ENCODE results near the gene MAST3. TPM values are rescaled to one million over a fixed set of nuclear protein-coding genes. Genes with fewer than 3 reads are reported as not detected.

MAST3 gene
- total and polyA plus RNA-seq, 2 of the 13 experiments (the other 11 are each of a cell fraction or from before 2014, with no cell fraction given) = 4.1 to 4.6 TPM

DNA sequence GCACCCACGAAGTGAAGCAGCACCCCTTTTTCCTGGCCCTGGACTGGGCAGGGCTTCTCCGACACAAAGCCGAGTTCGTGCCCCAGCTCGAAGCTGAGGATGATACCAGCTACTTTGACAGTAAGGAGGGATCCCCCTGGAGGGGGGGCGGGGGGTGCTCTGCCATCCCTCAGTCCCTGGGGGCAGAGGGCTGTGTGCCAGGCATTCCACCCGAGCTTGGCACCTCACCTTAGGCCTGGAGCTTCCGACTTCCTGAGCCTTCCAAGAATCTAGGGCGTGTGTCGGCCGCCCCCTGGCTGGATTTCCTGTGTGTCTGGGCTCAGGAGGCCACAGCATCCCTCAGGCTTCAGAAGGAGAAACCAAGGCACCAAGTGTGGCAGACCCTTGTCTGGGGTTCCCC is 39.7 kb downstream of the MAST3 start:
- H3K36me3 ChIP-seq (replicated peaks in 1 of 2; ENCODE audit: control insufficient read depth in 1 of 2, insufficient read depth in 2 of 2, low read length in 2 of 2) = peaks cover 10 to 33% of the 10 kb centered on the region in 2 experiments
- H2AFZ ChIP-seq (ENCODE audit: low read length) = no peak overlapping the region
- in situ Hi-C loops (cut with HindIII; ENCODE audit: extremely low pct_ligation_motif_present, low pct_unique_long_range_greater_than_20kb) = no loop called here
- intact Hi-C loops (cut with micrococcal nuclease; ENCODE audit: unreplicated experiment) = no loop called here
- FAIRE-seq (no peak), DNase-seq (ENCODE audit: low spot score) (no peak), ATAC-seq (no peak)
- 96% methylated on average over 9 of the region's 11 CpGs for WGBS (ENCODE audit: low lambda C conversion rate)
- peaks cover 4% of the 10 kb centered on the region for H3K79me2 ChIP-seq (ENCODE audit: insufficient read depth, low read length)
- no peaks in the 10 kb centered on the region for H3K27me3 ChIP-seq (ENCODE audit: control insufficient read depth in 1 of 2, insufficient read depth in 2 of 2, low read length in 2 of 2)
- H3K9ac ChIP-seq (ENCODE audit: insufficient read depth, low read depth, low read length) = peak overlapping the region; percentile 44; the same call in 1 of the 2 replicates
- no peaks in the 10 kb centered on the region for H3K9me3 ChIP-seq (ENCODE audit: low read length)
- peak overlapping the region; percentile 92 for H3K27ac ChIP-seq (ENCODE audit: extremely low read length, insufficient read depth, low read length)
- no TSS peak for BruUV-seq (replicated peaks)
- H3K4me1 ChIP-seq (ENCODE audit: insufficient read depth, low read length) = peaks cover 38% of the 10 kb centered on the region
- ChIA-PET CTCF (ENCODE audit: low intra/inter-chr PET ratio, low total read pairs) (no interaction called here), POLR2A (interaction anchor here (1.7 kb wide), 1 partner anchor 15 kb away, joined by 7 read pairs; the partner anchor contains the start of gene PIK3R2)
- H4K20me1 ChIP-seq (ENCODE audit: insufficient read depth, low read length) = no peaks in the 10 kb centered on the region
- H3K4me2 ChIP-seq (ENCODE audit: low read depth, low read length) = no peak overlapping the region
- H3K4me3 ChIP-seq (replicated peaks in 1 of 3; ENCODE audit: insufficient read depth in 1 of 3, low read depth in 2 of 3, low read length in 3 of 3) = no peak overlapping the region
- TF ChIP-seq, protein P1, sequence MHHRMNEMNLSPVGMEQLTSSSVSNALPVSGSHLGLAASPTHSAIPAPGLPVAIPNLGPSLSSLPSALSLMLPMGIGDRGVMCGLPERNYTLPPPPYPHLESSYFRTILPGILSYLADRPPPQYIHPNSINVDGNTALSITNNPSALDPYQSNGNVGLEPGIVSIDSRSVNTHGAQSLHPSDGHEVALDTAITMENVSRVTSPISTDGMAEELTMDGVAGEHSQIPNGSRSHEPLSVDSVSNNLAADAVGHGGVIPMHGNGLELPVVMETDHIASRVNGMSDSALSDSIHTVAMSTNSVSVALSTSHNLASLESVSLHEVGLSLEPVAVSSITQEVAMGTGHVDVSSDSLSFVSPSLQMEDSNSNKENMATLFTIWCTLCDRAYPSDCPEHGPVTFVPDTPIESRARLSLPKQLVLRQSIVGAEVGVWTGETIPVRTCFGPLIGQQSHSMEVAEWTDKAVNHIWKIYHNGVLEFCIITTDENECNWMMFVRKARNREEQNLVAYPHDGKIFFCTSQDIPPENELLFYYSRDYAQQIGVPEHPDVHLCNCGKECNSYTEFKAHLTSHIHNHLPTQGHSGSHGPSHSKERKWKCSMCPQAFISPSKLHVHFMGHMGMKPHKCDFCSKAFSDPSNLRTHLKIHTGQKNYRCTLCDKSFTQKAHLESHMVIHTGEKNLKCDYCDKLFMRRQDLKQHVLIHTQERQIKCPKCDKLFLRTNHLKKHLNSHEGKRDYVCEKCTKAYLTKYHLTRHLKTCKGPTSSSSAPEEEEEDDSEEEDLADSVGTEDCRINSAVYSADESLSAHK (CRISPR knock-in tag; IDR thresholded peaks at IDR 0.05; ENCODE audit: borderline replicate concordance) = no peak
- TF ChIP-seq, protein P2, sequence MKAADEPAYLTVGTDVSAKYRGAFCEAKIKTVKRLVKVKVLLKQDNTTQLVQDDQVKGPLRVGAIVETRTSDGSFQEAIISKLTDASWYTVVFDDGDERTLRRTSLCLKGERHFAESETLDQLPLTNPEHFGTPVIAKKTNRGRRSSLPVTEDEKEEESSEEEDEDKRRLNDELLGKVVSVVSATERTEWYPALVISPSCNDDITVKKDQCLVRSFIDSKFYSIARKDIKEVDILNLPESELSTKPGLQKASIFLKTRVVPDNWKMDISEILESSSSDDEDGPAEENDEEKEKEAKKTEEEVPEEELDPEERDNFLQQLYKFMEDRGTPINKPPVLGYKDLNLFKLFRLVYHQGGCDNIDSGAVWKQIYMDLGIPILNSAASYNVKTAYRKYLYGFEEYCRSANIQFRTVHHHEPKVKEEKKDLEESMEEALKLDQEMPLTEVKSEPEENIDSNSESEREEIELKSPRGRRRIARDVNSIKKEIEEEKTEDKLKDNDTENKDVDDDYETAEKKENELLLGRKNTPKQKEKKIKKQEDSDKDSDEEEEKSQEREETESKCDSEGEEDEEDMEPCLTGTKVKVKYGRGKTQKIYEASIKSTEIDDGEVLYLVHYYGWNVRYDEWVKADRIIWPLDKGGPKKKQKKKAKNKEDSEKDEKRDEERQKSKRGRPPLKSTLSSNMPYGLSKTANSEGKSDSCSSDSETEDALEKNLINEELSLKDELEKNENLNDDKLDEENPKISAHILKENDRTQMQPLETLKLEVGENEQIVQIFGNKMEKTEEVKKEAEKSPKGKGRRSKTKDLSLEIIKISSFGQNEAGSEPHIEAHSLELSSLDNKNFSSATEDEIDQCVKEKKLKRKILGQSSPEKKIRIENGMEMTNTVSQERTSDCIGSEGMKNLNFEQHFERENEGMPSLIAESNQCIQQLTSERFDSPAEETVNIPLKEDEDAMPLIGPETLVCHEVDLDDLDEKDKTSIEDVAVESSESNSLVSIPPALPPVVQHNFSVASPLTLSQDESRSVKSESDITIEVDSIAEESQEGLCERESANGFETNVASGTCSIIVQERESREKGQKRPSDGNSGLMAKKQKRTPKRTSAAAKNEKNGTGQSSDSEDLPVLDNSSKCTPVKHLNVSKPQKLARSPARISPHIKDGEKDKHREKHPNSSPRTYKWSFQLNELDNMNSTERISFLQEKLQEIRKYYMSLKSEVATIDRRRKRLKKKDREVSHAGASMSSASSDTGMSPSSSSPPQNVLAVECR (CRISPR knock-in tag; IDR thresholded peaks at IDR 0.05; ENCODE audit: borderline replicate concordance) = no peak
- TF ChIP-seq, protein P3, sequence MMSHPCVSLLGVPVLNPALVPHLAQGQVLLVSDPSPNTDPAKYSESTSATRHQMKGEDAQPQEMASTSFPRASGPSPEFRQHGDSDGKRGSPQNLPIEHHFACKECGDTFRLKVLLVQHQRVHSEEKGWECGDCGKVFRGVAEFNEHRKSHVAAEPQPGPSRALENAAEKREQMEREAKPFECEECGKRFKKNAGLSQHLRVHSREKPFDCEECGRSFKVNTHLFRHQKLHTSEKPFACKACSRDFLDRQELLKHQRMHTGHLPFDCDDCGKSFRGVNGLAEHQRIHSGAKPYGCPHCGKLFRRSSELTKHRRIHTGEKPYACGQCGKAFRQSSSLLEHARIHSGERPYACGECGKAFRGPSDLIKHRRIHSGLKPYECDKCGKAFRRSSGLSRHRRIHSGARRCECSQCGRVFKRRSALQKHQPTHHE (CRISPR knock-in tag; IDR thresholded peaks at IDR 0.05; ENCODE audit: borderline replicate concordance) = no peak
- TF ChIP-seq REL (CRISPR knock-in tag; conservative IDR thresholded peaks at IDR 0.05) (no peak), PAX8 (CRISPR knock-in tag; IDR thresholded peaks at IDR 0.05; ENCODE audit: borderline replicate concordance) (no peak), PTBP1 (IDR thresholded peaks at IDR 0.05; ENCODE audit: low read depth, low read length, poor library complexity, severe bottlenecking) (no peak), HES4 (CRISPR knock-in tag; IDR thresholded peaks at IDR 0.05; ENCODE audit: borderline replicate concordance) (no peak), BRCA1 (CRISPR knock-in tag; IDR thresholded peaks at IDR 0.05) (no peak), ZNF296 (CRISPR knock-in tag; conservative IDR thresholded peaks at IDR 0.05) (no peak)
- TF ChIP-seq, protein P4, sequence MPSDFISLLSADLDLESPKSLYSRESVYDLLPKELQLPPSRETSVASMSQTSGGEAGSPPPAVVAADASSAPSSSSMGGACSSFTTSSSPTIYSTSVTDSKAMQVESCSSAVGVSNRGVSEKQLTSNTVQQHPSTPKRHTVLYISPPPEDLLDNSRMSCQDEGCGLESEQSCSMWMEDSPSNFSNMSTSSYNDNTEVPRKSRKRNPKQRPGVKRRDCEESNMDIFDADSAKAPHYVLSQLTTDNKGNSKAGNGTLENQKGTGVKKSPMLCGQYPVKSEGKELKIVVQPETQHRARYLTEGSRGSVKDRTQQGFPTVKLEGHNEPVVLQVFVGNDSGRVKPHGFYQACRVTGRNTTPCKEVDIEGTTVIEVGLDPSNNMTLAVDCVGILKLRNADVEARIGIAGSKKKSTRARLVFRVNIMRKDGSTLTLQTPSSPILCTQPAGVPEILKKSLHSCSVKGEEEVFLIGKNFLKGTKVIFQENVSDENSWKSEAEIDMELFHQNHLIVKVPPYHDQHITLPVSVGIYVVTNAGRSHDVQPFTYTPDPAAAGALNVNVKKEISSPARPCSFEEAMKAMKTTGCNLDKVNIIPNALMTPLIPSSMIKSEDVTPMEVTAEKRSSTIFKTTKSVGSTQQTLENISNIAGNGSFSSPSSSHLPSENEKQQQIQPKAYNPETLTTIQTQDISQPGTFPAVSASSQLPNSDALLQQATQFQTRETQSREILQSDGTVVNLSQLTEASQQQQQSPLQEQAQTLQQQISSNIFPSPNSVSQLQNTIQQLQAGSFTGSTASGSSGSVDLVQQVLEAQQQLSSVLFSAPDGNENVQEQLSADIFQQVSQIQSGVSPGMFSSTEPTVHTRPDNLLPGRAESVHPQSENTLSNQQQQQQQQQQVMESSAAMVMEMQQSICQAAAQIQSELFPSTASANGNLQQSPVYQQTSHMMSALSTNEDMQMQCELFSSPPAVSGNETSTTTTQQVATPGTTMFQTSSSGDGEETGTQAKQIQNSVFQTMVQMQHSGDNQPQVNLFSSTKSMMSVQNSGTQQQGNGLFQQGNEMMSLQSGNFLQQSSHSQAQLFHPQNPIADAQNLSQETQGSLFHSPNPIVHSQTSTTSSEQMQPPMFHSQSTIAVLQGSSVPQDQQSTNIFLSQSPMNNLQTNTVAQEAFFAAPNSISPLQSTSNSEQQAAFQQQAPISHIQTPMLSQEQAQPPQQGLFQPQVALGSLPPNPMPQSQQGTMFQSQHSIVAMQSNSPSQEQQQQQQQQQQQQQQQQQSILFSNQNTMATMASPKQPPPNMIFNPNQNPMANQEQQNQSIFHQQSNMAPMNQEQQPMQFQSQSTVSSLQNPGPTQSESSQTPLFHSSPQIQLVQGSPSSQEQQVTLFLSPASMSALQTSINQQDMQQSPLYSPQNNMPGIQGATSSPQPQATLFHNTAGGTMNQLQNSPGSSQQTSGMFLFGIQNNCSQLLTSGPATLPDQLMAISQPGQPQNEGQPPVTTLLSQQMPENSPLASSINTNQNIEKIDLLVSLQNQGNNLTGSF (CRISPR knock-in tag; IDR thresholded peaks at IDR 0.05) = no peak

Measured in HepG2 (cell line).